GM10847 (cell line): ENCODE results near the gene PHIP.

Experiments used
- POLR2A ChIP-seq: IDR thresholded peaks from 2 replicates; pipeline ENCODE4 v1.6.1; 2011; ENCODE audit not compliant: insufficient read length; ENCODE audit errors: extremely low read depth

Gene PHIP

GRCh38 chr6:78917788-78918187 is 160.3 kb downstream of the PHIP start:
- TF ChIP-seq POLR2A = no peak

GRCh38 chr6:78916411-78916810 is 161.6 kb downstream of the PHIP start:
- TF ChIP-seq POLR2A = no peak

- no peak for TF ChIP-seq POLR2A
Observed at GRCh38 chr6:78911218-78911940, 166.7 kb downstream of the PHIP start.

- no peak for TF ChIP-seq POLR2A
Observed at GRCh38 chr6:78910591-78911171, 167.4 kb downstream of the PHIP start.

- TF ChIP-seq POLR2A = no peak
Observed at GRCh38 chr6:78910010-78910409, 168.0 kb downstream of the PHIP start.

GRCh38 chr6:78909391-78909790 is 168.7 kb downstream of the PHIP start:
- TF ChIP-seq POLR2A = no peak

GRCh38 chr6:78908621-78909020 is 169.4 kb downstream of the PHIP start:
- no peak for TF ChIP-seq POLR2A

- no peak for TF ChIP-seq POLR2A
Observed at GRCh38 chr6:78896227-78896626, 181.8 kb downstream of the PHIP start.
